ENCODE results near the gene HEATR5B.

Gene HEATR5B

DNA sequence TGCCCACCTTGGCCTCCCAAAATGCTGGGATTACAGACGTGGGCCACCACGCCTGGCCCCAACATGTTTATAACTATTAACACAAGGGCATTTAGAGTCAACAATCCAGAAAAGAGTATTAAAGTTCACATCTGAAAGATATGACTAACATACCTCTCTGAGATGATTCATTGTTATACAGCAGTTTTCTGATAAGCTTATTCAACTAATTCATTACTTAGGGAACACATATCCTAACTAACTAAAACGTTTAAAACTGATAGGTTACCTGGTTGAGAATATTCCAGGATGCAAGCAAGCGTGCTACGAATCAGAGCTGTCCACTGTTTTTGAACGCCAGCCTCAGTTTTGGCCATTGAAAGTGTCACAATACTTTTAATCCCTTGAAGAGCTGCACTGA, 83.9 kb downstream of the HEATR5B start:
- TF ChIP-seq CTCF (IDR thresholded peaks at IDR 0.05) = no peak

- no peak for TF ChIP-seq CTCF (IDR thresholded peaks at IDR 0.05)
Observed at GRCh38 chr2:36993841-36994620, 90.1 kb downstream of the HEATR5B start.

GRCh38 chr2:36988008-36988407, 96.2 kb downstream of the HEATR5B start:
- no peak for TF ChIP-seq CTCF (IDR thresholded peaks at IDR 0.05)

- TF ChIP-seq CTCF (IDR thresholded peaks at IDR 0.05) = no peak
Observed at GRCh38 chr2:36982467-36982866, 101.7 kb downstream of the HEATR5B start.

DNA sequence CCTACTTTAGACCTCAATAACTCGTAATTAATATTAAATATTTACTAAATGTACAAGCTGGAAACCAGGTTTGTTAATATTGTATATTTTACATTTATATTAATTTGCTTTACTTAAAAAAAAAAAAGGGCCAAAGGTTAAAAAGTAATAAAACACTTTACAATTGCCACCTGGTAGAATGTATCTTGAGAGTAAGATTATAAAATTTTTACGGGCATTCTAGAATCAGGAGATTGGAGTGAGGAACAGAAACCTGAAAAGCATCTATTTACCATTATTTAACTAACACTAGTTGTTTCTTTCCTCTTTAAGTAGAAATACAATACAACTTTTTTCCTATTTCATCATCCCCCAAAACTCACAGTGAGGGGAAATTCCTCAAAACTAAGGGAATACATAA, 102.3 kb downstream of the HEATR5B start:
- no peak for TF ChIP-seq CTCF (IDR thresholded peaks at IDR 0.05)

DNA sequence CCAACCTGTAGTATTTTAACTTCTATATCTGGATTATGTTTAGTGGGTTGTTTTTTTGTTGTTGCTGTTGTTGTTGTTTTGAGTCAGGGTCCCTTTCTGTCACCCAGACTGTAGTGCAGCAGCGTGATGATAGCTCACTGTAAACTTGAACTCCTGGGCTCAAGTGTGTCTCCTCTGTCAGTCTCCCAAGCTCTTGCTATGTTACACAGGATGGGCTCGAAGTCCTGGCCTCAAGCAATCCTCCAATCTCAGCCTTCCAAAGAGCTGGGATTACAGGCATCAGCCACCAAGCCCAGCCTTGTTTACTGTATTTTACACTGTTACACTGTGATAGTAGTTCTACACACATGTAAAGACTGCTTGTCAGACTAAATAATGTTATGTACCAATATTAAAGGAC, 108.1 kb downstream of the HEATR5B start:
- TF ChIP-seq CTCF (IDR thresholded peaks at IDR 0.05) = no peak

- no peak for TF ChIP-seq CTCF (IDR thresholded peaks at IDR 0.05)
Observed at GRCh38 chr2:36975306-36975705, 108.9 kb downstream of the HEATR5B start.

- no peak for TF ChIP-seq CTCF (IDR thresholded peaks at IDR 0.05)
Observed at GRCh38 chr2:36973320-36973719, 110.9 kb downstream of the HEATR5B start.
